GM13976 (cell line): Measurements from ENCODE around the gene KDM4B.

Experiments used
- DNase-seq: peaks from one replicate; pipeline ENCODE4 v3.0.0; 2012; ENCODE audit warnings: low spot score
- in situ Hi-C: fragments of 300-500 bp; cut with MboI; formaldehyde crosslinking; loops from one replicate; pipeline ENCODE4 v1.12.0; 2022; ENCODE audit warnings: low sequenced_read_pairs, mixed read lengths, inconsistent platforms; ENCODE audit not compliant: unreplicated experiment
- TF ChIP-seq, protein P1 (sequence below): IDR thresholded peaks from 2 replicates; pipeline ENCODE4 v1.5.1; 2012; ENCODE audit warnings: borderline replicate concordance, mild to moderate bottlenecking; ENCODE audit not compliant: insufficient read depth; ENCODE audit errors: extremely low read depth, missing control alignments, control extremely low read depth

KDM4B gene

DNA sequence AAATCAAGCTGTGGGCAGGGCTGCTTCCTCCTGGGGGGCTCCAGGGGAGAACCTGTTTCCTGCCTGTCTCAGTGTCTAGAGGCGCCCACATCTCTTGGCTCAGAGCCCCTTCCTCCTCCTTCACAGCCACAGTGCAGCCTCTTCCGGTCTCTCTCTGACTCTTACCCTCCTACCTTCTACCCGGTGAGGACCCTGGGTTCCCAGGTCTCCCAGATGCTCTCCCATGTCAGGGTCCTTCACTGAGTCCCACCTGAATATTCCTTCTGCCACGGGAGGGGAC is 153.1 kb downstream of the KDM4B start:
- TF ChIP-seq, protein P1, sequence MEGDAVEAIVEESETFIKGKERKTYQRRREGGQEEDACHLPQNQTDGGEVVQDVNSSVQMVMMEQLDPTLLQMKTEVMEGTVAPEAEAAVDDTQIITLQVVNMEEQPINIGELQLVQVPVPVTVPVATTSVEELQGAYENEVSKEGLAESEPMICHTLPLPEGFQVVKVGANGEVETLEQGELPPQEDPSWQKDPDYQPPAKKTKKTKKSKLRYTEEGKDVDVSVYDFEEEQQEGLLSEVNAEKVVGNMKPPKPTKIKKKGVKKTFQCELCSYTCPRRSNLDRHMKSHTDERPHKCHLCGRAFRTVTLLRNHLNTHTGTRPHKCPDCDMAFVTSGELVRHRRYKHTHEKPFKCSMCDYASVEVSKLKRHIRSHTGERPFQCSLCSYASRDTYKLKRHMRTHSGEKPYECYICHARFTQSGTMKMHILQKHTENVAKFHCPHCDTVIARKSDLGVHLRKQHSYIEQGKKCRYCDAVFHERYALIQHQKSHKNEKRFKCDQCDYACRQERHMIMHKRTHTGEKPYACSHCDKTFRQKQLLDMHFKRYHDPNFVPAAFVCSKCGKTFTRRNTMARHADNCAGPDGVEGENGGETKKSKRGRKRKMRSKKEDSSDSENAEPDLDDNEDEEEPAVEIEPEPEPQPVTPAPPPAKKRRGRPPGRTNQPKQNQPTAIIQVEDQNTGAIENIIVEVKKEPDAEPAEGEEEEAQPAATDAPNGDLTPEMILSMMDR: no peak
- DNase-seq: no peak
- in situ Hi-C loops: no loop called here

DNA sequence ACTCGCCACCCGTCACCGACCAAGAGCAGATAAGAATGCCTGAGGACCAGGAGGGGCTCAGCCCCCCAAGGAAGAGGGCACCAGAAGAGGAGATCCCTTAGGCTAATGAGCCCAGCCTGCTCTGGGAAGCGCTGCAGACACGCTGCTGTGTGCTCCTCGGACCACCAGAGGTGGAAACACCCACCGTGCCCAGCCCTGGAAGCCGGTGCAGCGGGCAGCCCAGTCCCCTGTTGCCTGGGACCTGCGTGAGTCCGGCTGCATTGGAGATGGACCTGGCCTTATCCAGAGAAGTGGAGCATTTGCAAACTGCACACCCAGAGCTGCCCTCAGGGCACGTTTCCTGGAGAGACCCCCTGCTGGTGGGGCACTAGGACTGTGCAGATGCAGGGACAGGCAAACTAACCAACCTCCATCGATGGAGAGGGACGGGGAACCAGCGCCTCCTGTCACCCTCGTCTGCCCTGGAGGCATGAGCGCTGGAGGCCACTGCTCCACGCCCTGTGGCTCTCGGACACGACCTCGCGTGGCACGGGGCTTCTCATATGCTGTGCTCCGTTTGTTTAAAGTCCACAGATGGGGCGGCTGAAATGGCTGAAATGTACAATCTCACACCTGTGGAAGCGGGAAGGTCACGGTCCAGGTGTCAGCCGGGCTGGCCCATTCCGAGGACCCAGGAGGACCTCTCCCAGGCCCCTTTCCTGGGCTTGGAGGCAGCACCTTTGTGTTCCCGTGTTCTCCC is 153.9 kb downstream of the KDM4B start:
- in situ Hi-C loops: no loop called here

DNA sequence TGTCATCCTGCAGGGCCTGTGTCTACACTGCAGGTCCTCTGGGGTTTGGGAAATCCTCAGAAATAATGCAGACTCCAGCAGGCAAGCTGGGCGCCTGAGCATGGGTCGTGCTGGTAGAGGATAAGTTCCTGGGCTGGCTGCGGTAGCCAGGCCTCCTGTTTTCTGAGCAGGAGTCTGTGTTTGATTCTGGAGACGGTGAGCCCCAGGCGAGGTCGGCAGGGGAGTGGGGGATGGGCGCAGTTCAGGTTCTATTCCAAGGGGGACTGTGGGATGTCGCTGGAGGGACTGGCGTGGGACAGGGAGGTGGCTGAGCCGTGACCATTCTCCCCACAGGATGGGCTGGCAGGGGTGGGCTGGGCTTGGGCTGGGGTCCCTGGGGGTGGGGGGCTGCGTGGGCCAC is 154.7 kb downstream of the KDM4B start:
- DNase-seq: no peak
- in situ Hi-C loops: no loop called here
- TF ChIP-seq, protein P1: no peak

More for the DNA sequence above, 153.9 kb downstream of the KDM4B start:
- DNase-seq: no peak
- TF ChIP-seq, protein P1: no peak

GRCh38 chr19:5124111-5124855 is 155.4 kb downstream of the KDM4B start:
- DNase-seq: no peak

GRCh38 chr19:5125376-5125775 is 156.5 kb downstream of the KDM4B start:
- in situ Hi-C loops: no loop called here
- no peak for DNase-seq
- TF ChIP-seq, protein P1: no peak

More at GRCh38 chr19:5124111-5124855, 155.4 kb downstream of the KDM4B start:
- TF ChIP-seq, protein P1: no peak
- in situ Hi-C loops: no loop called here

- TF ChIP-seq, protein P1: no peak
- no peak for DNase-seq
- in situ Hi-C loops: no loop called here
Observed at GRCh38 chr19:5125797-5126497, 157.0 kb downstream of the KDM4B start.
